A549 (cell line): ENCODE measurements around the gene SSX2IP.

Source experiments
- CHD4 ChIP-seq: fragments of 200-600 bp; sonication (generic); IDR thresholded peaks from 2 replicates; pipeline ENCODE4 v1.6.1; 2016; ENCODE audit warnings: antibody characterized with exemption, mild to moderate bottlenecking, borderline replicate concordance
- FOSB ChIP-seq: fragments of 250-450 bp; sonication (Bioruptor Pico); IDR thresholded peaks from 2 replicates; pipeline ENCODE4 v1.5.0; 2020; ENCODE audit warnings: mild to moderate bottlenecking, moderate library complexity
- HDAC2 ChIP-seq: fragments of 200-600 bp; sonication (generic); IDR thresholded peaks from 2 replicates; pipeline ENCODE4 v1.6.1; 2016
- JUN ChIP-seq, 2 experiments: fragments of >200 bp; sonication (Bioruptor Twin); formaldehyde crosslinking; IDR thresholded peaks; 2 replicates in 1 of 2; 3 replicates in 1 of 2; pipeline ENCODE4 v1.6.1; 2016 to 2017
- KDM1A ChIP-seq: fragments of 200-600 bp; sonication (generic); IDR thresholded peaks from 2 replicates; pipeline ENCODE4 v1.6.1; 2016; ENCODE audit warnings: low read depth, mild to moderate bottlenecking
- MAZ ChIP-seq: fragments of 150-350 bp; IDR thresholded peaks from 2 replicates; pipeline ENCODE4 v1.6.1; 2014; ENCODE audit warnings: antibody characterized with exemption, low read depth, low read length, borderline replicate concordance
- POLR2A ChIP-seq: IDR thresholded peaks from 2 replicates; pipeline ENCODE4 v1.6.1; 2012; ENCODE audit warnings: mild to moderate bottlenecking, low read length
- REST ChIP-seq: fragments of 200-600 bp; sonication (generic); IDR thresholded peaks from 2 replicates; pipeline ENCODE4 v1.6.1; 2016; ENCODE audit warnings: antibody characterized with exemption, mild to moderate bottlenecking, moderate library complexity
- RFX5 ChIP-seq: fragments of 450-650 bp; IDR thresholded peaks from 2 replicates; pipeline ENCODE4 v1.7.1; 2014; ENCODE audit warnings: antibody characterized with exemption, mild to moderate bottlenecking, moderate library complexity
- SREBF2 ChIP-seq: fragments of 450-650 bp; IDR thresholded peaks from 2 replicates; pipeline ENCODE4 v1.6.1; 2014; ENCODE audit warnings: mild to moderate bottlenecking, moderate library complexity
- ZFP36 ChIP-seq: fragments of 450-650 bp; IDR thresholded peaks from 2 replicates; pipeline ENCODE4 v1.6.1; 2014; ENCODE audit warnings: borderline replicate concordance; ENCODE audit not compliant: partially characterized antibody
- TF ChIP-seq, protein P1 (sequence below): fragments of >200 bp; sonication (Bioruptor Twin); formaldehyde crosslinking; IDR thresholded peaks from 3 replicates; pipeline ENCODE4 v1.5.1; 2016
- TF ChIP-seq, protein P2 (sequence below): fragments of 150-350 bp; IDR thresholded peaks from 2 replicates; pipeline ENCODE4 v1.6.1; 2014; ENCODE audit warnings: low read depth, mild to moderate bottlenecking, low read length
- TF ChIP-seq, protein P3 (sequence below): fragments of 450-650 bp; IDR thresholded peaks from 2 replicates; pipeline ENCODE4 v1.6.1; 2014; ENCODE audit warnings: antibody characterized with exemption

DNA sequence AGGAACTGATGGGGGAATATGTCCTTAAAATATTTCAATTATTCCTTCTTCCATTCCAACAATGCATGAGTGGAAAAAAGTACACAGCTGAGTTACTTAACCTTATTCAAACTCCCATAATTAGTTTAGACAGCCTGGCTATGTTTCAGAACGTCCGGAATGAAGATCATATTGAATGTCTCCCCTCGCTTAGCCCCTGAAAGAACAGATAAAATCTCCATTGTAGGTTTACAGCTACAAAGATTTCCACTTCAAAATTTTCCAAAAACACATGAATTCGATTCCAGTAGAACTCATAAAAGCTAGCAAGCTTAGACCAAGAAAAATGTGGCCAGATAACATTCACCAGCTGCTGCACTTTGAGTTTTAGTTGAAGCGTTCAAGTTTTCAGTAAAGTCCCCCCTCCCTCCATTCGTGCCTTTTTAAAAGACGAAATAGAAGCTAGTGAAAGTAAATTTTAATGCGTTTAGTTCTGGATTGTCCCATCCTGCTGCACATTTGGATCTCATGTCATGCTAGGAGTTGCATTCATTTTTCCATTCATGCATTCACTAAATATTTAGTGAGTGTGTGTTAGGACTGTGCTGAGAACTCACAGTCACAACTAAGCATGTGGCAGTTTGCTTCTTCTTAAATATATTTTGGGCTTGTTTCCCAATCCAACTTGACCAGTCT is 29.4 kb upstream of the SSX2IP start:
- TF ChIP-seq KDM1A: no peak
- TF ChIP-seq JUN (IDR thresholded peaks at IDR 0.05): no peak
- TF ChIP-seq, protein P1, sequence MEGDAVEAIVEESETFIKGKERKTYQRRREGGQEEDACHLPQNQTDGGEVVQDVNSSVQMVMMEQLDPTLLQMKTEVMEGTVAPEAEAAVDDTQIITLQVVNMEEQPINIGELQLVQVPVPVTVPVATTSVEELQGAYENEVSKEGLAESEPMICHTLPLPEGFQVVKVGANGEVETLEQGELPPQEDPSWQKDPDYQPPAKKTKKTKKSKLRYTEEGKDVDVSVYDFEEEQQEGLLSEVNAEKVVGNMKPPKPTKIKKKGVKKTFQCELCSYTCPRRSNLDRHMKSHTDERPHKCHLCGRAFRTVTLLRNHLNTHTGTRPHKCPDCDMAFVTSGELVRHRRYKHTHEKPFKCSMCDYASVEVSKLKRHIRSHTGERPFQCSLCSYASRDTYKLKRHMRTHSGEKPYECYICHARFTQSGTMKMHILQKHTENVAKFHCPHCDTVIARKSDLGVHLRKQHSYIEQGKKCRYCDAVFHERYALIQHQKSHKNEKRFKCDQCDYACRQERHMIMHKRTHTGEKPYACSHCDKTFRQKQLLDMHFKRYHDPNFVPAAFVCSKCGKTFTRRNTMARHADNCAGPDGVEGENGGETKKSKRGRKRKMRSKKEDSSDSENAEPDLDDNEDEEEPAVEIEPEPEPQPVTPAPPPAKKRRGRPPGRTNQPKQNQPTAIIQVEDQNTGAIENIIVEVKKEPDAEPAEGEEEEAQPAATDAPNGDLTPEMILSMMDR: no peak
- no peak for TF ChIP-seq MAZ
- TF ChIP-seq CHD4: no peak
- TF ChIP-seq, protein P2, sequence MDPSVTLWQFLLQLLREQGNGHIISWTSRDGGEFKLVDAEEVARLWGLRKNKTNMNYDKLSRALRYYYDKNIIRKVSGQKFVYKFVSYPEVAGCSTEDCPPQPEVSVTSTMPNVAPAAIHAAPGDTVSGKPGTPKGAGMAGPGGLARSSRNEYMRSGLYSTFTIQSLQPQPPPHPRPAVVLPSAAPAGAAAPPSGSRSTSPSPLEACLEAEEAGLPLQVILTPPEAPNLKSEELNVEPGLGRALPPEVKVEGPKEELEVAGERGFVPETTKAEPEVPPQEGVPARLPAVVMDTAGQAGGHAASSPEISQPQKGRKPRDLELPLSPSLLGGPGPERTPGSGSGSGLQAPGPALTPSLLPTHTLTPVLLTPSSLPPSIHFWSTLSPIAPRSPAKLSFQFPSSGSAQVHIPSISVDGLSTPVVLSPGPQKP: no peak
- no peak for TF ChIP-seq RFX5
- TF ChIP-seq SREBF2: no peak
- TF ChIP-seq, protein P3, sequence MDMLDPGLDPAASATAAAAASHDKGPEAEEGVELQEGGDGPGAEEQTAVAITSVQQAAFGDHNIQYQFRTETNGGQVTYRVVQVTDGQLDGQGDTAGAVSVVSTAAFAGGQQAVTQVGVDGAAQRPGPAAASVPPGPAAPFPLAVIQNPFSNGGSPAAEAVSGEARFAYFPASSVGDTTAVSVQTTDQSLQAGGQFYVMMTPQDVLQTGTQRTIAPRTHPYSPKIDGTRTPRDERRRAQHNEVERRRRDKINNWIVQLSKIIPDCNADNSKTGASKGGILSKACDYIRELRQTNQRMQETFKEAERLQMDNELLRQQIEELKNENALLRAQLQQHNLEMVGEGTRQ: no peak
- no peak for TF ChIP-seq ZFP36
- no peak for TF ChIP-seq REST
- no peak for TF ChIP-seq POLR2A
- TF ChIP-seq HDAC2: no peak
- no peak for TF ChIP-seq FOSB (CRISPR knock-in tag)
